ENCODE data around the gene SEMA3E. TPM values are rescaled to one million over a fixed set of nuclear protein-coding genes. Genes with fewer than 3 reads are reported as not detected.

Gene SEMA3E
- total RNA-seq, 3 donors from 2014 or later (not counting 1 experiment from before 2014, with no cell fraction given), result not detected

DNA sequence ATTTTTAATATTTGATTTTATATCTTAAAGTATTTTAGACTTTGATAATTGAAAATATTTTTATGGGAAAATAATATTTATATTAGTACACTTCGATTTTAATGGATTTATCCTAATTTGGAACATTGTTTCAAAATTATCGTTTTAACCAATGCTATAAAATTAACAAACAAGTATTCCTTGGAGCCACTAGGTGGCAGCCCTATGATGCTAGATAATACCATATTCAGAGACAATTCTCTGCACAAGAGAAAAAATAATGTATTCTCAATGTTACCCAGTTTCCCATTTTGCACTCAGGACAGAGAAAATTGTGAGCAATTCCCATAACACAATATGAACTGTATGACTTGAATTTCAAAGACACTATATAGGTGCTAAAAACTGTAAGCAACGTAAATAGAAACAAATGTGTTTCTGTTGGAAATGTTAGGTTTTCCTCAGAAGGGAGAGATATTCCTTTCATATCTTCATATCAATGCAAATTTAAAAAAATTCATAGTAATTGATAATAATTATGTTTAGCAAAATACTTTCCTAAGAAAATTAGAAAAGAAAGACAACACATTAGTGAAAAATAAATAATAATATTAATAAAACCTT is 237.8 kb downstream of the SEMA3E start:
- no peak overlapping the region for H3K4me3 ChIP-seq (ENCODE audit: low read length)
- no peaks in the 10 kb centered on the region for H3K4me1 ChIP-seq (ENCODE audit: control insufficient read depth, insufficient read depth, low read length)
- TF ChIP-seq, protein P1, sequence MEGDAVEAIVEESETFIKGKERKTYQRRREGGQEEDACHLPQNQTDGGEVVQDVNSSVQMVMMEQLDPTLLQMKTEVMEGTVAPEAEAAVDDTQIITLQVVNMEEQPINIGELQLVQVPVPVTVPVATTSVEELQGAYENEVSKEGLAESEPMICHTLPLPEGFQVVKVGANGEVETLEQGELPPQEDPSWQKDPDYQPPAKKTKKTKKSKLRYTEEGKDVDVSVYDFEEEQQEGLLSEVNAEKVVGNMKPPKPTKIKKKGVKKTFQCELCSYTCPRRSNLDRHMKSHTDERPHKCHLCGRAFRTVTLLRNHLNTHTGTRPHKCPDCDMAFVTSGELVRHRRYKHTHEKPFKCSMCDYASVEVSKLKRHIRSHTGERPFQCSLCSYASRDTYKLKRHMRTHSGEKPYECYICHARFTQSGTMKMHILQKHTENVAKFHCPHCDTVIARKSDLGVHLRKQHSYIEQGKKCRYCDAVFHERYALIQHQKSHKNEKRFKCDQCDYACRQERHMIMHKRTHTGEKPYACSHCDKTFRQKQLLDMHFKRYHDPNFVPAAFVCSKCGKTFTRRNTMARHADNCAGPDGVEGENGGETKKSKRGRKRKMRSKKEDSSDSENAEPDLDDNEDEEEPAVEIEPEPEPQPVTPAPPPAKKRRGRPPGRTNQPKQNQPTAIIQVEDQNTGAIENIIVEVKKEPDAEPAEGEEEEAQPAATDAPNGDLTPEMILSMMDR (IDR thresholded peaks at IDR 0.05), result no peak
- intact Hi-C loops (cut with micrococcal nuclease), result no loop called here
- WGBS (ENCODE audit: insufficient coverage), result 0% methylated on average over 1 of the region's 3 CpGs
- Mint-ChIP-seq H3K4me3 (no peak overlapping the region), H3K9me3 (no peaks in the 10 kb centered on the region), H3K27ac (no peak overlapping the region), H3K36me3 (no peaks in the 10 kb centered on the region), H3K27me3 (ENCODE audit: low read depth in 2 of 2) (no peaks in the 10 kb centered on the region), H3K4me1 (no peaks in the 10 kb centered on the region)
- no peaks in the 10 kb centered on the region for H3K9me3 ChIP-seq (ENCODE audit: control insufficient read depth, insufficient read depth, low read length)
- H3K27ac ChIP-seq (ENCODE audit: low read length), result no peak overlapping the region
- DNase-seq, result no peak
- H3K27me3 ChIP-seq (ENCODE audit: control insufficient read depth, insufficient read depth, low read length), result no peaks in the 10 kb centered on the region
- no peaks in the 10 kb centered on the region for H3K36me3 ChIP-seq (ENCODE audit: control insufficient read depth, insufficient read depth, low read length)
- ATAC-seq, result no peak

DNA sequence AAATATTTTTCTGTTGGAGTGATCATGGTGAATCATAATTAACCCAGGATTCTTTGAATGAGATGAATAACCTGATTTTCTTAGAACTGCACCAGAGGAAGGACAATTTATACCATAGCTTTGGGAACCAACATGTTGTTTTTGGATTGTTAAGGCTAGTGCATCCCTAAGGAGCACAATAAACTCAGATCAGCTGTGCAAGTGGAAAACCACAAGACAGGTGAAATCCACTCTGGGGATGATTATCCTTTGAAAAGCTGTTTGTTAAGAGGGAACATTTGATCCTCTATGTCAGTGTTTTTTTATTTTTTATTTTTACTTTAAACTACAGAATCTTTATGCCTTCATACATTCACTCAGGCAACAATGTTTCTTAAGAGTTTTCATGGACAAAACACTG is 254.2 kb downstream of the SEMA3E start:
- H3K27me3 ChIP-seq (ENCODE audit: control insufficient read depth, insufficient read depth, low read length), result no peaks in the 10 kb centered on the region
- intact Hi-C loops (cut with micrococcal nuclease), result no loop called here
- Mint-ChIP-seq H3K4me1 (no peaks in the 10 kb centered on the region), H3K27me3 (ENCODE audit: low read depth in 2 of 2) (no peaks in the 10 kb centered on the region), H3K4me3 (no peak overlapping the region), H3K36me3 (no peaks in the 10 kb centered on the region), H3K9me3 (peaks cover 4 to 9% of the 10 kb centered on the region in 2 donors), H3K27ac (no peak overlapping the region)
- ATAC-seq (no peak), DNase-seq (no peak)
- H3K4me3 ChIP-seq (ENCODE audit: low read length), result no peak overlapping the region
- TF ChIP-seq, protein P1 (IDR thresholded peaks at IDR 0.05), result no peak
- no peaks in the 10 kb centered on the region for H3K36me3 ChIP-seq (ENCODE audit: control insufficient read depth, insufficient read depth, low read length)
- no peaks in the 10 kb centered on the region for H3K9me3 ChIP-seq (ENCODE audit: control insufficient read depth, insufficient read depth, low read length)
- H3K27ac ChIP-seq (ENCODE audit: low read length), result no peak overlapping the region
- no peaks in the 10 kb centered on the region for H3K4me1 ChIP-seq (ENCODE audit: control insufficient read depth, insufficient read depth, low read length)

DNA sequence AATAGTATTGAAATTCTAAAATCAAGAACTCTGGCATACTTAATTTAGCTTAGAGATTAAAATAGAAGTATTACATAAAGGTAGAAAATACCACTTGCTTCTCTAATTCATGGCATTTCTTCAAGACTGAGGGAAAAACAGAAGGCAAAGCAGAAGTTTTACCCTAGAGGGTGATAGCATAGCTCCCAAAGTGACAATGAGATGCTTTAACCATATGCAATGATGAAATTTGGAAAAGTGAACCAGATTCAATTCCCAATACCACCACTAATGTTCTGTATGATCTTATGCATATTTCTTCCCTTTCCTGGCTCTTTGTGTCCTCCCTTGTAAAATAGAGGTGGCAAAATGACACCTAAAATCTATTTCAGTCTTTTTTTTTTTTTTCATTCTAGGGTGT is 260.5 kb downstream of the SEMA3E start:
- Mint-ChIP-seq H3K27me3 (ENCODE audit: low read depth in 2 of 2) (no peaks in the 10 kb centered on the region), H3K9me3 (peaks cover 6 to 9% of the 10 kb centered on the region in 2 donors), H3K36me3 (no peaks in the 10 kb centered on the region), H3K27ac (no peak overlapping the region), H3K4me3 (no peak overlapping the region), H3K4me1 (no peaks in the 10 kb centered on the region)
- no peak overlapping the region for H3K27ac ChIP-seq (ENCODE audit: low read length)
- H3K36me3 ChIP-seq (ENCODE audit: control insufficient read depth, insufficient read depth, low read length), result no peaks in the 10 kb centered on the region
- no peaks in the 10 kb centered on the region for H3K9me3 ChIP-seq (ENCODE audit: control insufficient read depth, insufficient read depth, low read length)
- no peak for DNase-seq
- intact Hi-C loops (cut with micrococcal nuclease), result no loop called here
- ATAC-seq, result no peak
- H3K4me3 ChIP-seq (ENCODE audit: low read length), result no peak overlapping the region
- TF ChIP-seq, protein P1 (IDR thresholded peaks at IDR 0.05), result no peak
- H3K4me1 ChIP-seq (ENCODE audit: control insufficient read depth, insufficient read depth, low read length), result no peaks in the 10 kb centered on the region
- no peaks in the 10 kb centered on the region for H3K27me3 ChIP-seq (ENCODE audit: control insufficient read depth, insufficient read depth, low read length)

DNA sequence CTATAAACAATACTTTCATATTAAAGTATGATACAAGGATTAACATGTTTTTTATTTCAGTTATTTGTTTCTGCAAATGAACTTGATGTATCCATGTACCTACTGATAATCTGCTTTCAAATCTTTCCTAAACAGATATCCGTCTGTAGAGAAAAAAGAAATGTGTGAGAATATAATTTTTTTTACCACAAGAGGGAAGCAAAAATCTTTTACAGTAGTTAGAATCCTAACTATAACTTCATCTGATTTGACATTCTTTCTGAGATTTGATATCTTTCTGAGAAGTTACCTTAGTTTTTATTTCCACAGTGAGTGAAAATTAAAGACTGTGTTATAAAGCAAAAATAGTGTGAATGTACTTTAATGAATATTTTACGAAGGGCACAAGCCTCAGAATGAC is 282.3 kb downstream of the SEMA3E start:
- no peaks in the 10 kb centered on the region for H3K4me1 Mint-ChIP-seq
- Histone ChIP-seq H3K9me3 (ENCODE audit: control insufficient read depth, insufficient read depth, low read length) (peaks cover 3% of the 10 kb centered on the region), H3K4me3 (ENCODE audit: low read length) (no peak overlapping the region), H3K4me1 (ENCODE audit: control insufficient read depth, insufficient read depth, low read length) (no peaks in the 10 kb centered on the region), H3K27ac (ENCODE audit: low read length) (no peak overlapping the region), H3K27me3 (ENCODE audit: control insufficient read depth, insufficient read depth, low read length) (no peaks in the 10 kb centered on the region), H3K36me3 (ENCODE audit: control insufficient read depth, insufficient read depth, low read length) (no peaks in the 10 kb centered on the region)
- TF ChIP-seq, protein P1 (IDR thresholded peaks at IDR 0.05), result no peak
- ATAC-seq (no peak), DNase-seq (no peak)
- 60% methylated on average over 1 of the region's 2 CpGs for WGBS (ENCODE audit: insufficient coverage)
- no peak overlapping the region for H3K4me3 Mint-ChIP-seq
- intact Hi-C loops (cut with micrococcal nuclease), result no loop called here
- H3K9me3 Mint-ChIP-seq, result peaks cover 4 to 7% of the 10 kb centered on the region in 2 donors
- no peaks in the 10 kb centered on the region for H3K36me3 Mint-ChIP-seq
- H3K27me3 Mint-ChIP-seq (ENCODE audit: low read depth in 2 of 2), result no peaks in the 10 kb centered on the region
- no peak overlapping the region for H3K27ac Mint-ChIP-seq

Measured in natural killer cell (primary cell).